Uterus (tissue), 2 donors: ENCODE measurements around the gene SYNJ2.
A peak's percentile ranks its signal among the peaks of the same experiment; 100 is the strongest.

ENCODE experiments used
- CTCF ChIP-seq, 4 experiments: fragments of 200-600 bp in 2 of 4; fragments of 450-650 bp in 2 of 4; sonication (generic) in 2 of 4; IDR thresholded peaks; one replicate each; pipeline ENCODE4 v1.5.1; 2016 to 2019; ENCODE audit warnings: antibody characterized with exemption in 4 of 4, mild to moderate bottlenecking in 2 of 4, moderate library complexity in 1 of 4
- POLR2A ChIP-seq, 2 donors: fragments of 450-650 bp; IDR thresholded peaks; one replicate each; pipeline ENCODE4 v1.6.1; 2016; ENCODE audit warnings: antibody characterized with exemption in 2 of 2, mild to moderate bottlenecking in 1 of 2, moderate library complexity in 1 of 2

GRCh38 chr6:157946865-157947532 is 34.7 kb upstream of the SYNJ2 start:
- TF ChIP-seq CTCF (IDR thresholded peaks at IDR 0.05), result peak; percentile 43 to 74 (median 67)
- no peak for TF ChIP-seq POLR2A (IDR thresholded peaks at IDR 0.05)
